ENCODE results near the gene SORBS2. TPM values are rescaled to one million over a fixed set of nuclear protein-coding genes. Genes with fewer than 3 reads are reported as not detected.
A peak's percentile ranks its signal among the peaks of the same experiment; 100 is the strongest.

The SORBS2 gene
- total RNA-seq, 1 donor from 2014 or later: 18.8 TPM

GRCh38 chr4:185849664-185850550 lies 37.9 kb upstream of the SORBS2 start:
- DNase-seq (ENCODE audit: low read depth): no peak
- H3K4me3 ChIP-seq (ENCODE audit: low read depth, low read length): no peak overlapping the region
- no peak for TF ChIP-seq CTCF (IDR thresholded peaks at IDR 0.05; ENCODE audit: insufficient read depth, low read length, poor library complexity, severe bottlenecking)
- H3K27me3 ChIP-seq (ENCODE audit: control insufficient read depth, insufficient read depth, low read length): no peaks in the 10 kb centered on the region
- H3K36me3 ChIP-seq (ENCODE audit: control insufficient read depth, insufficient read depth, low read length): no peaks in the 10 kb centered on the region

- H3K27me3 ChIP-seq (ENCODE audit: control insufficient read depth, insufficient read depth, low read length): no peaks in the 10 kb centered on the region
- DNase-seq (ENCODE audit: low read depth): peak; percentile 28
- H3K36me3 ChIP-seq (ENCODE audit: control insufficient read depth, insufficient read depth, low read length): no peaks in the 10 kb centered on the region
- no peak overlapping the region for H3K4me3 ChIP-seq (ENCODE audit: low read depth, low read length)
- TF ChIP-seq CTCF (IDR thresholded peaks at IDR 0.05; ENCODE audit: insufficient read depth, low read length, poor library complexity, severe bottlenecking): no peak
Observed at GRCh38 chr4:185847352-185848097, 35.5 kb upstream of the SORBS2 start.

GRCh38 chr4:185846505-185847150 lies 34.6 kb upstream of the SORBS2 start:
- Histone ChIP-seq H3K27me3 (ENCODE audit: control insufficient read depth, insufficient read depth, low read length) (no peaks in the 10 kb centered on the region), H3K4me3 (ENCODE audit: low read depth, low read length) (no peak overlapping the region), H3K36me3 (ENCODE audit: control insufficient read depth, insufficient read depth, low read length) (no peaks in the 10 kb centered on the region)
- DNase-seq (ENCODE audit: low read depth): no peak
- no peak for TF ChIP-seq CTCF (IDR thresholded peaks at IDR 0.05; ENCODE audit: insufficient read depth, low read length, poor library complexity, severe bottlenecking)

GRCh38 chr4:185845966-185846365 lies 34.0 kb upstream of the SORBS2 start:
- H3K27me3 ChIP-seq (ENCODE audit: control insufficient read depth, insufficient read depth, low read length): no peaks in the 10 kb centered on the region
- no peaks in the 10 kb centered on the region for H3K36me3 ChIP-seq (ENCODE audit: control insufficient read depth, insufficient read depth, low read length)
- no peak for TF ChIP-seq CTCF (IDR thresholded peaks at IDR 0.05; ENCODE audit: insufficient read depth, low read length, poor library complexity, severe bottlenecking)
- no peak for DNase-seq (ENCODE audit: low read depth)
- H3K4me3 ChIP-seq (ENCODE audit: low read depth, low read length): no peak overlapping the region

GRCh38 chr4:185841451-185841850 lies 29.5 kb upstream of the SORBS2 start:
- TF ChIP-seq CTCF (IDR thresholded peaks at IDR 0.05; ENCODE audit: insufficient read depth, low read length, poor library complexity, severe bottlenecking): no peak

More at GRCh38 chr4:185841451-185841850, 29.5 kb upstream of the SORBS2 start:
- no peaks in the 10 kb centered on the region for H3K36me3 ChIP-seq (ENCODE audit: control insufficient read depth, insufficient read depth, low read length)
- no peak overlapping the region for H3K4me3 ChIP-seq (ENCODE audit: low read depth, low read length)
- no peaks in the 10 kb centered on the region for H3K27me3 ChIP-seq (ENCODE audit: control insufficient read depth, insufficient read depth, low read length)
- DNase-seq (ENCODE audit: low read depth): no peak
